ENCODE results near the gene FAM181A. TPM values are rescaled to one million over a fixed set of nuclear protein-coding genes. Genes with fewer than 3 reads are reported as not detected.
A peak's percentile ranks its signal among the peaks of the same experiment; 100 is the strongest.

The FAM181A gene
- total RNA-seq, 1 experiment from 2014 or later, result not detected

- in situ Hi-C loops (cut with HindIII; ENCODE audit: low pct_unique_long_range_greater_than_20kb, low sequenced_read_pairs), result no loop called here
- DNase-seq (ENCODE audit: low read depth), result no peak
Observed at GRCh38 chr14:93925374-93925895, 1.7 kb upstream of the FAM181A start.

DNA sequence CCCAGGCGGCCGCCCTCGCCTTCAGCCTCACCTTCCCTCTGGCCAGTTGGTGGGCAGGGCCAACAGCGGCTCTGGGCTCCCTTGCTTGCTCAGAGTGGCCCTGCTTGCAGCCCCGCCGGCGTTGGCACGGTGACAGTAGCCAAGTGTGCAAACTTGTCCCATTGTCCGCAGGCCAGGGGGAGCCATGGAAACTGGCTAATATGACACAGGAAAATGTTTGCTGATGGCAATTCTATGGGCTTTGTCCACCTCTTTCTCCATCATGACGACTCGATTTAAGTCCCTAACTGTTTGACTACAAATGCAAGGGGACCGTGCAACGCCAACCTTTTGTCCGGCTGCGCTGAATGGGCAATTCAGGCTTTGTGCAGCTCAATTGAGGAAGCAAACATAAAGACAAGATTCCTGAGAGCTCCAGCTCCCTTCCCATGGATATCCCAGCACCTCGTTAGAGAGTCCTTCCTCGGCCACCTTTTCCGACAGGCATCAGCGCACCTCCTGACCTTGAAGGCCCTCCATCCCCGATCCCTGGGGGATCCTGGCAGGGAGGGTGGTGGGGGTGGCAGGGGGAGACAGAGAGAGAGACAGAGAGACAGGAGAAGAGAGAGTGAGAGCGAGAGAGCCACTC lies 785 bp upstream of the FAM181A start:
- in situ Hi-C loops (cut with HindIII; ENCODE audit: low pct_unique_long_range_greater_than_20kb, low sequenced_read_pairs), result no loop called here
- DNase-seq (ENCODE audit: low read depth), result no peak

- DNase-seq (ENCODE audit: low read depth), result no peak
- in situ Hi-C loops (cut with HindIII; ENCODE audit: low pct_unique_long_range_greater_than_20kb, low sequenced_read_pairs), result no loop called here
Observed at GRCh38 chr14:93927800-93928145, 629 bp downstream of the FAM181A start.

- in situ Hi-C loops (cut with HindIII; ENCODE audit: low pct_unique_long_range_greater_than_20kb, low sequenced_read_pairs), result no loop called here
- DNase-seq (ENCODE audit: low read depth), result no peak
Observed at GRCh38 chr14:93928184-93929047, 1.3 kb downstream of the FAM181A start.

DNA sequence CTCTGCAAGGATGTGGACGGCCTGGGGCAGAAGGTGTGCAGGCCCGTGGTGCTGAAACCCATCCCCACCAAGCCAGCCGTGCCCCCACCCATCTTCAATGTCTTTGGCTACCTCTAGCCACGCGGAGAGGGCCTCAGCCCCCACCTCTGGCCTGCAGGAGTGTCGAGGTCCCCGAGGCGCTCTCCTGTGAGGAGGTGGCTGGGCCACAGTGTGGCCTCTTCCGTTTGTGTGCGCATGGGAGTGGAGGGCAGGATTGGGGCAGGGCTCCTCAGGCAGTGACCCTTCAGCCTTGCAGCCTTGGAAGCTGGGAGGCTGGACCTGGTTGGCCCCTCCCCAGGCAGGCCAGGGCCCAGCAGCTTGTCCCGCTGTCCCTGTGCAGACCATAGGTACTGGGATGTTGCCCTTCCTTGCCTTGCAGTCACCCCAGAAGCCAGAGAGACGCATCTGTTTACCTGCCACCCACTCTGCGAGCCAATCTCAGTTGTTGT lies 1.9 kb downstream of the FAM181A start:
- in situ Hi-C loops (cut with HindIII; ENCODE audit: low pct_unique_long_range_greater_than_20kb, low sequenced_read_pairs), result no loop called here
- DNase-seq (ENCODE audit: low read depth), result no peak

GRCh38 chr14:93929657-93930056 lies 2.5 kb downstream of the FAM181A start:
- in situ Hi-C loops (cut with HindIII; ENCODE audit: low pct_unique_long_range_greater_than_20kb, low sequenced_read_pairs), result no loop called here
- DNase-seq (ENCODE audit: low read depth), result no peak

DNA sequence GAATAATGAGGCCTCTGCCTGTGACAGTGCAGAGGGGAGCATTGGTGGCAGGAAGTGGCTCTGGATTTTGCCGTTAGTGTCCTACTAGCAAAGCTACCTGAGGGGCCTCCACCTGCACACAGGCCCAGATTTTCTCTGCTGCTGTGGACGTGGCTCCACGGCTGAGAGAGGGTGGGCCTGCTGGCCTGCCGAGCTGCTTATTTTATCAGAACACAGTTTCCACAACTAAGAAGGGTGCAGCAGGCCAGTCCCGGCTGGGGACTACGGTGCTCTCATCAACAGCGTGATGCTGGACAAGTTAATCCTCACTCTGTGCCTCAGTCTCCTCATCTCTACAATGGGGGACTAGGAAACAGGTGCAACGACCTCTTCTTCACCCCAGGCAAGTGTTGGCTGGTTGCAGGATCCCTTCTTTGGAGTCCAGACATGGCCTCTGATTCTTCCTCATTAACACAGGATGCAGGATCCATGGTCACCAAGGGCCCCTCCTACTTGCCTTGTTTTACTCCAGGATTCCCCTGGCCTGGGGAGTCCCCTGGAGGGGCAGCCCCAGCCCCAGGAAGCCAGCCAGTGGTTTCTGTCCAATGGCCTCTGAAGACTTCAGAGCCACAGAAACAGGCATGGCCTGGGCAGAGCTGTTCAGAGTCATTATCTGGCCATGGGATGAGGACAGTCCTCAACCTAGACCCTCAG lies 3.3 kb downstream of the FAM181A start:
- DNase-seq (ENCODE audit: low read depth), result no peak
- in situ Hi-C loops (cut with HindIII; ENCODE audit: low pct_unique_long_range_greater_than_20kb, low sequenced_read_pairs), result no loop called here

DNA sequence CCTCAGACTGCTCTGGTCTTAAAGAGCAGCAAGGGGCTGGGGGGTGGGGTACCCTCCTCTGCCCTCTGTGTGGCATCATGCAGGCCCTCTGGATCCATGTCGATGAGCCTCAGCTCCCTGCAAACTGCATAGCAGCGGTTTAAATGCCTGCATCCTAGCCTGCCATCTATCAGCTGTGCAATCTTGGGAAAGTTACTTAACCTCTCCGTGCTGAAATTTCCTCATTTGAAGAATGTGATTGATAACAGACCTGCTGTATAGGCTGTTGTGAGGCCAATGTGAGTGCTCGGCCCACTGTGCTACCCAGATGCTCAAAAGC lies 3.8 kb downstream of the FAM181A start:
- in situ Hi-C loops (cut with HindIII; ENCODE audit: low pct_unique_long_range_greater_than_20kb, low sequenced_read_pairs), result no loop called here
- no peak for DNase-seq (ENCODE audit: low read depth)

DNA sequence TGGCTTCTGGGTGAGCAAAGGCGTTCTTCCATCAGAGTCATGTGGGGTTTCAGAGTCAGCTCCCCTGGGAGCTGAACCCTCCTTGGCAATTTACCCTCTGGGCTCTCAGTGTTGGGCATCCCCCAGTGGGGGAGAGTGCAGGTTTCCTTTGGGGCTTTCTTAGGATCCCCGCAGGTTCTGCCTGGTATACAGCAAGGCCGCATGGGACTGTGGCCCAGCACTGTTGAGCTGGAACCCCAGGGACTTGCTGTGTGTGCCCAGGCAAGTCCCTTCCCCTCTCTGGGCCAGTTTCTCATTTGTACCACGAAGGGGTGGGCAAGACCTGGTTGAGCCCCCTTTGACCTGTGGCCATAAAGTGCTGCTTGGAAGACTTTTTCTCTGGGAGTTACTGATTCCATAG lies 5.5 kb downstream of the FAM181A start:
- in situ Hi-C loops (cut with HindIII; ENCODE audit: low pct_unique_long_range_greater_than_20kb, low sequenced_read_pairs), result no loop called here
- DNase-seq (ENCODE audit: low read depth), result no peak

DNA sequence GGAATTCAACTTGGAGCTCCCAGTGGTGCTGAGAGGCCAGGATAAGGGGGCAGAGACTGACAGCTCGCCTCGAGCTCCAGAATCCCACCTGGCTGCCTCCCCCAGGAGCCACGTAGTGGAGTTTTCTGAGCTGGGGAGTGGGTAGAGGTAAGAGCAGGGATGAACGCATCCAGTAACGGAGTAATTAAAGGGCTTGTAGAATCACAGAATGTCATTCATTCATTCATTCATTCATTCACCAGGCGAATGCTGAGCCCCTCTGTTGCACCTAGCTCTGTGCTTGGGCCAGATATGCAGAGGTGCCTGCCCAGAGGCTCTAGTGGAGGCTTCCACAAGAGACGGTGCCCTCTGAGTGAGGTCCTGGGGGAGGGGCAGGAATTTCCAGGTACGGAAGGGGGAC lies 8.1 kb downstream of the FAM181A start:
- in situ Hi-C loops (cut with HindIII; ENCODE audit: low pct_unique_long_range_greater_than_20kb, low sequenced_read_pairs), result no loop called here

DNA sequence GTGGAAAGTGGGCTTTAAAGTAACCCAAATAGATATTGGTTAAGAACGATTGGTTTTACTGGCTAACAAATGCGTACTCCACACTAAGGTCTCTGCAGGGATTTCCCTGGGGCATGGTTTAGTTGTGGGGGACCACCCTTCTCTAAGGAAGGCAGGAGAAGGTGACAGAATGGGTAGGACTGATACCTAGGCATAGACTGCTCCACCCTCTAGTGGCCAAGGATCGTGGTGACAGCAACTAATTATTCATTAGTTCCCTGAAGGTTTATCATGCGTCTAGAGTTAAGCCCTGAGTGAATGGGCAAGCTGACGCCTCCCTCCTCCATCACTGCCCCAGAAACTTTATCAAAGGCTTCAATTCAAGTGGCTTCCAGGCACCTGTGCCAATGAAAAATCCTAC lies 9.1 kb downstream of the FAM181A start:
- DNase-seq (ENCODE audit: low read depth), result no peak
- in situ Hi-C loops (cut with HindIII; ENCODE audit: low pct_unique_long_range_greater_than_20kb, low sequenced_read_pairs), result no loop called here

More for the DNA sequence above, 8.1 kb downstream of the FAM181A start:
- DNase-seq (ENCODE audit: low read depth), result no peak

- in situ Hi-C loops (cut with HindIII; ENCODE audit: low pct_unique_long_range_greater_than_20kb, low sequenced_read_pairs), result no loop called here
- DNase-seq (ENCODE audit: low read depth), result no peak
Observed at GRCh38 chr14:93936926-93937325, 9.8 kb downstream of the FAM181A start.

DNA sequence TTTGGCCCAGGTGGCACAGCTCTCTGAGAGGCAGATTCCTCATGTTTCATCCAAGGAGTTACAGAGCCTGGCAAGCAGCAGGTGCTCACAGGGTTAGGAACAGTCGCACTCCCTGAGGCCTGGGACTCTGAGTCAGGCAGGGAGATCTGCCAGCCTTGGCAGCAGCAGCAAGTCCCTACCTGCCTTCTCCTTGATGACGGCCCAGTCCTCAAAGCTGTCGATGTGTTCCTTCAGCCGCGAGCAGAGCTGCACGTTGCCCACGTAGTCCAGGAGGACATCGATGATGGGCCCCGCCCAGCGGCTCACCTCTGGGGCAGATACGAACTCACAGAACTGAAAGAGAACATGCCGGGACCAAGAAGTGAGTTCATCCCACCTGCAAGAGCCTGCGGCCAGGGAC lies 10.4 kb downstream of the FAM181A start:
- DNase-seq (ENCODE audit: low read depth), result no peak
- in situ Hi-C loops (cut with HindIII; ENCODE audit: low pct_unique_long_range_greater_than_20kb, low sequenced_read_pairs), result no loop called here

- no peak for DNase-seq (ENCODE audit: low read depth)
- in situ Hi-C loops (cut with HindIII; ENCODE audit: low pct_unique_long_range_greater_than_20kb, low sequenced_read_pairs), result no loop called here
Observed at GRCh38 chr14:93938751-93939303, 11.7 kb downstream of the FAM181A start.

- peak; percentile 84 for DNase-seq (ENCODE audit: low read depth)
Observed at GRCh38 chr14:93939304-93940229, 12.4 kb downstream of the FAM181A start.

GRCh38 chr14:93940437-93940836 lies 13.3 kb downstream of the FAM181A start:
- in situ Hi-C loops (cut with HindIII; ENCODE audit: low pct_unique_long_range_greater_than_20kb, low sequenced_read_pairs), result no loop called here
- DNase-seq (ENCODE audit: low read depth), result no peak

More at GRCh38 chr14:93939304-93940229, 12.4 kb downstream of the FAM181A start:
- in situ Hi-C loops (cut with HindIII; ENCODE audit: low pct_unique_long_range_greater_than_20kb, low sequenced_read_pairs), result no loop called here

- in situ Hi-C loops (cut with HindIII; ENCODE audit: low pct_unique_long_range_greater_than_20kb, low sequenced_read_pairs), result no loop called here
- peak; percentile 77 for DNase-seq (ENCODE audit: low read depth)
Observed at GRCh38 chr14:93941293-93941910, 14.3 kb downstream of the FAM181A start.
